Measurements from ENCODE around the gene RNF40. TPM values are rescaled to one million over a fixed set of nuclear protein-coding genes. Genes with fewer than 3 reads are reported as not detected.

The RNF40 gene
- total and polyA plus RNA-seq, 2 of the 8 experiments (the other 6 are each of a cell fraction or from before 2014, with no cell fraction given), result 38.5 to 68.7 TPM

- H3K9ac ChIP-seq (replicated peaks in 1 of 4; ENCODE audit: extremely low read depth in 1 of 4, low read depth in 3 of 4, low read length in 3 of 4), result no peak overlapping the region
- no peak overlapping the region for H4K5ac ChIP-seq (ENCODE audit: insufficient read length, low read depth, low read length)
- FAIRE-seq, result no peak
- no peak overlapping the region for H2BK20ac ChIP-seq (ENCODE audit: low read length)
- peaks cover 9% of the 10 kb centered on the region for H3K79me1 ChIP-seq (ENCODE audit: low read depth, low read length)
- H3K23me2 ChIP-seq (ENCODE audit: low read depth, low read length), result peaks cover 9% of the 10 kb centered on the region; the same call in 1 of the 2 replicates
- H3K14ac ChIP-seq (ENCODE audit: insufficient read length), result no peak overlapping the region
- ChIA-PET CTCF (ENCODE audit: partially characterized antibody) (interaction anchor here (0.5 to 2.7 kb wide), 14 partner anchors 11 to 157 kb away, joined by 3 to 17 read pairs (median 3); no protein-coding TSS in a partner anchor), POLR2A (ENCODE audit: partially characterized antibody) (interaction anchor here (0.8 to 2.7 kb wide), 10 partner anchors 9 to 86 kb away, joined by 3 to 14 read pairs (median 4); no protein-coding TSS in a partner anchor)
- no peak overlapping the region for H3K4me2 ChIP-seq (ENCODE audit: insufficient read depth in 1 of 2, low read depth in 2 of 2, low read length in 2 of 2)
- no peak overlapping the region for H3K4ac ChIP-seq (replicated peaks; ENCODE audit: insufficient read length, low read depth, low read length)
- H2BK120ac ChIP-seq (replicated peaks; ENCODE audit: low read depth, low read length), result no peak overlapping the region
- no peak overlapping the region for H4K91ac ChIP-seq (replicated peaks; ENCODE audit: insufficient read length, low read length)
- no peak overlapping the region for H3K4me3 ChIP-seq (ENCODE audit: extremely low read depth in 1 of 4, insufficient read depth in 2 of 4, low read depth in 3 of 4, low read length in 4 of 4)
- H3K56ac ChIP-seq (replicated peaks; ENCODE audit: insufficient read length, low read depth, low read length), result no peak overlapping the region
- no peak for DNase-seq (ENCODE audit: low read depth in 1 of 2, low spot score in 2 of 2)
- H2BK15ac ChIP-seq (ENCODE audit: low read length), result no peak overlapping the region
- peaks cover 0 to 13% (median 0%) of the 10 kb centered on the region in 4 experiments; a peak in 3 of 7 replicates for H3K4me1 ChIP-seq (replicated peaks in 1 of 4; ENCODE audit: control insufficient read depth in 3 of 4, insufficient read depth in 4 of 4, low read length in 3 of 4)
- no peaks in the 10 kb centered on the region; a peak in 1 of 7 replicates for H3K27me3 ChIP-seq (replicated peaks in 1 of 4; ENCODE audit: control insufficient read depth in 3 of 4, extremely low read depth in 1 of 4, insufficient read depth in 3 of 4, low read length in 3 of 4)
- WGBS, 2 experiments (ENCODE audit: extremely low coverage in 1 of 2, insufficient coverage in 1 of 2, insufficient read length in 1 of 2, insufficient replicate concordance in 2 of 2, low coverage in 1 of 2, low lambda C conversion rate in 2 of 2, missing lambda C conversion rate in 1 of 2), result 94% methylated on average over 53 of the region's 57 CpGs; no CpG with 5 or more reads in 1 of the 2 experiments
- peaks cover 0 to 17% of the 10 kb centered on the region in 2 experiments; a peak in 2 of 4 replicates for H3K79me2 ChIP-seq (ENCODE audit: control insufficient read depth in 1 of 2, insufficient read depth in 2 of 2, low read length in 2 of 2)
- no peak overlapping the region for H3K23ac ChIP-seq (ENCODE audit: insufficient read length)
- H4K20me1 ChIP-seq (replicated peaks in 1 of 2; ENCODE audit: control insufficient read depth in 1 of 2, insufficient read depth in 2 of 2, low read length in 2 of 2), result no peaks in the 10 kb centered on the region
- no peak overlapping the region for H3K18ac ChIP-seq (ENCODE audit: extremely low read depth, low read length)
- H2BK5ac ChIP-seq (ENCODE audit: low read depth, low read length), result no peak overlapping the region
- H3K9me3 ChIP-seq (ENCODE audit: insufficient read depth in 2 of 2, low read depth in 1 of 2, low read length in 1 of 2), result no peaks in the 10 kb centered on the region
- H2BK12ac ChIP-seq (ENCODE audit: low read depth, low read length), result no peak overlapping the region
- no peak overlapping the region for H3K27ac ChIP-seq (ENCODE audit: low read depth, low read length)
- peak overlapping the region; percentile 66; the same call in 1 of the 2 replicates for H4K8ac ChIP-seq (ENCODE audit: extremely low read depth, insufficient read depth, low read length)
- no peak overlapping the region for H2AFZ ChIP-seq (ENCODE audit: low read length)
- no peak overlapping the region for H2AK5ac ChIP-seq (ENCODE audit: low read depth, low read length)
- peaks cover 11 to 25% (median 17%) of the 10 kb centered on the region in 4 experiments; a peak in 6 of 8 replicates for H3K36me3 ChIP-seq (ENCODE audit: control insufficient read depth in 2 of 4, insufficient read depth in 4 of 4, low read length in 3 of 4)
- no peak for TF ChIP-seq KDM1A (IDR thresholded peaks at IDR 0.05; ENCODE audit: borderline replicate concordance, low read length)
- no peak for TF ChIP-seq ASH2L (IDR thresholded peaks at IDR 0.05; ENCODE audit: low read length)
- no peak for TF ChIP-seq CHD1 (IDR thresholded peaks at IDR 0.05; ENCODE audit: low read depth, low read length)
- no peak for TF ChIP-seq GTF2F1 (IDR thresholded peaks at IDR 0.05; ENCODE audit: borderline replicate concordance, low read depth, low read length)
- TF ChIP-seq TAF1 (IDR thresholded peaks at IDR 0.05; ENCODE audit: low read depth, low read length), result no peak
Observed at GRCh38 chr16:30783280-30784109, 21.4 kb downstream of the RNF40 start.

Data from H1 (cell line).